ENCODE data around the gene METTL24. TPM values are rescaled to one million over a fixed set of nuclear protein-coding genes. Genes with fewer than 3 reads are reported as not detected.

METTL24 gene
- total RNA-seq, 4 donors from 2014 or later: 2.6 to 12.6 (median 4.0) TPM

DNA sequence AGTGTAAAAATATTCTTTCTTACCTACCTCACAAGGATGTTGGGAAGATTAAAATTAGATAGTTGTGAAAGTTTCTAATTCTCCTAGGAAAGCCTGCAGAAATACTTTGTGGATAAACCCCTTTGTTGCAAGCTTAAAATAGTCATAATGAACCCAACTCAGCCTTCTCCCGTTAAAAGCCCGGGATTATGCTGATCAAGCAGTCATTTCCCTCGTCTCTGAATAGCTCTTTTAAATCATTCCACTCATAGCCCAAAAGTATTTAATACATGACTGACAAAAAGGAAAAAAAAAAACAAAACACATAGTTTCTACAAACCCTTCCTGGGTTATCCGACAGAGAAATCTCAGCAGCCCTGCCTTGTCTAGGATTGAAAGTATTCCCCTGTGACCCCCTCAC, 10.9 kb upstream of the METTL24 start:
- TF ChIP-seq, protein P1, sequence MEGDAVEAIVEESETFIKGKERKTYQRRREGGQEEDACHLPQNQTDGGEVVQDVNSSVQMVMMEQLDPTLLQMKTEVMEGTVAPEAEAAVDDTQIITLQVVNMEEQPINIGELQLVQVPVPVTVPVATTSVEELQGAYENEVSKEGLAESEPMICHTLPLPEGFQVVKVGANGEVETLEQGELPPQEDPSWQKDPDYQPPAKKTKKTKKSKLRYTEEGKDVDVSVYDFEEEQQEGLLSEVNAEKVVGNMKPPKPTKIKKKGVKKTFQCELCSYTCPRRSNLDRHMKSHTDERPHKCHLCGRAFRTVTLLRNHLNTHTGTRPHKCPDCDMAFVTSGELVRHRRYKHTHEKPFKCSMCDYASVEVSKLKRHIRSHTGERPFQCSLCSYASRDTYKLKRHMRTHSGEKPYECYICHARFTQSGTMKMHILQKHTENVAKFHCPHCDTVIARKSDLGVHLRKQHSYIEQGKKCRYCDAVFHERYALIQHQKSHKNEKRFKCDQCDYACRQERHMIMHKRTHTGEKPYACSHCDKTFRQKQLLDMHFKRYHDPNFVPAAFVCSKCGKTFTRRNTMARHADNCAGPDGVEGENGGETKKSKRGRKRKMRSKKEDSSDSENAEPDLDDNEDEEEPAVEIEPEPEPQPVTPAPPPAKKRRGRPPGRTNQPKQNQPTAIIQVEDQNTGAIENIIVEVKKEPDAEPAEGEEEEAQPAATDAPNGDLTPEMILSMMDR (IDR thresholded peaks at IDR 0.05): no peak
- no peak for TF ChIP-seq POLR2A (IDR thresholded peaks at IDR 0.05)
- Histone ChIP-seq H3K36me3 (no peaks in the 10 kb centered on the region), H3K27ac (no peak overlapping the region), H3K4me1 (no peaks in the 10 kb centered on the region), H3K4me3 (replicated peaks in 1 of 3) (no peak overlapping the region), H3K9me3 (no peaks in the 10 kb centered on the region), H3K27me3 (no peaks in the 10 kb centered on the region)
- intact Hi-C loops (cut with DNase I): no loop called here
- WGBS, 2 donors: 39 to 43% methylated on average over 4 of the region's 4 CpGs
- DNase-seq: no peak

DNA sequence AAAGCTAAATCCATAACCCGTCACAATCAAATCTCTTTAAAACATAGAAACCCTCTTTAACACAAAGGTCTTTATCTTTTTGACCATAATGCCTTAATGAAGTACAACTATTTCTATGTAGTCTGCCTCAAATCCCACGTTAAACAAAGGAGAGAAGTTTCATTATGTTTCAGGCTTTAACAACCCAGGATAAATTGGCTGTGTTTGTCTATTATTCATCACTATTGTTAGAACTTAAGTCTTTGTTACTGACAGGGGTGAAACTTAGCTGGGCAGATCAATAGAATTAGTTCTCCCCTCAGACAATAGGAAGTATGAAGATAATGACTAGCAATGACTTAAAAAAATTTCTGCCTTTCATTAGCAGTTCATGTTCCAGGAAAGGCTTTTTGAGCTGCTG, 10.1 kb upstream of the METTL24 start:
- intact Hi-C loops (cut with DNase I): no loop called here

DNA sequence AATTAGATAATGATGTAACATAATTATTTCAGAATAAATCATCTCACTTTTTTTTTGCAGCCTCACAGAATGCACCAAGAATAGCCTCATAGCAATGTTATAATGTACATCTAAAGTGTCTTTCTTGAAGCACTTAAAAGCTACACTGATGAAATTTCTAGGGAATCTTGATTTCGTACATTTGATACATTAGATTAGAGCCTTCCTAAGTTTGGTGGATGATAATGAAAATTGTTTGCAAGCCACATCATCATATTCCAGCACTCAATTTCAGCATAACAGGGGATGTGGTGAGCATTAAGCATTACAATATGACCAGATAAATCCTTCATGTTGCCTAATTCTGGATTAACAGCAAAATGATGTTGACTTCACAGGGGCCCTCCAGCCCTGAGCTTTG, 9.7 kb upstream of the METTL24 start:
- WGBS, 2 donors: 91 to 100% methylated on average over 1 of the region's 1 CpG
- TF ChIP-seq POLR2A (IDR thresholded peaks at IDR 0.05): no peak
- TF ChIP-seq, protein P1 (IDR thresholded peaks at IDR 0.05): no peak
- Histone ChIP-seq H3K4me1 (no peaks in the 10 kb centered on the region), H3K27me3 (no peaks in the 10 kb centered on the region), H3K9me3 (no peaks in the 10 kb centered on the region), H3K4me3 (replicated peaks in 1 of 3) (no peak overlapping the region), H3K36me3 (no peaks in the 10 kb centered on the region), H3K27ac (no peak overlapping the region)
- DNase-seq: no peak
- intact Hi-C loops (cut with DNase I): no loop called here

More for the DNA sequence above, 10.1 kb upstream of the METTL24 start:
- no peaks in the 10 kb centered on the region for H3K27me3 ChIP-seq
- H3K9me3 ChIP-seq: no peaks in the 10 kb centered on the region
- DNase-seq: no peak
- no peaks in the 10 kb centered on the region for H3K4me1 ChIP-seq
- H3K27ac ChIP-seq: no peak overlapping the region
- no peaks in the 10 kb centered on the region for H3K36me3 ChIP-seq
- TF ChIP-seq, protein P1 (IDR thresholded peaks at IDR 0.05): no peak
- 68 to 75% methylated on average over 2 of the region's 2 CpGs for WGBS, 2 donors
- no peak overlapping the region for H3K4me3 ChIP-seq (replicated peaks in 1 of 3)

DNA sequence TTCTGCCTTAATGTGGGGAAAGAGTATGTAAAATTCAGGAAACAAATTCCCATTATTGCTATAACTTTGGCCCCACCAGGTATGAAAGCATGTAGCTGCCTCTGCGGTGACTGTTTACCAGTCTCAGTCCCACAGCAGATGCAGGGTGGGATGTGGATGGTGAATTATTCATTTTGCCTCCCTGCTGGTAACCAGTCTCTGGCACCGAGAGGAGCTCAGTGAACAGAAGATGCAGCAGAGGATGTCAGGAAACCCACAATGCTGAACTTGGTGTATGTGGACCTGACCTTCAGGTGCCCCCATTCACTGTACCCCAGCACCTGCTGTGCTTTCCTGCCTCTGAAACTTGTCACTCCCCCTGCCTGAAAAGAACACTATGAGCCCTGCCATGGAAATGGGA, 8.8 kb upstream of the METTL24 start:
- WGBS, 2 donors: 82 to 94% methylated on average over 2 of the region's 2 CpGs
- no peaks in the 10 kb centered on the region for H3K9me3 ChIP-seq
- no peak for DNase-seq
- no peaks in the 10 kb centered on the region for H3K36me3 ChIP-seq
- H3K27me3 ChIP-seq: no peaks in the 10 kb centered on the region
- no peak overlapping the region for H3K4me3 ChIP-seq (replicated peaks in 1 of 3)
- TF ChIP-seq POLR2A (IDR thresholded peaks at IDR 0.05): no peak
- TF ChIP-seq, protein P1 (IDR thresholded peaks at IDR 0.05): no peak
- H3K4me1 ChIP-seq: no peaks in the 10 kb centered on the region
- H3K27ac ChIP-seq: no peak overlapping the region
- intact Hi-C loops (cut with DNase I): no loop called here

DNA sequence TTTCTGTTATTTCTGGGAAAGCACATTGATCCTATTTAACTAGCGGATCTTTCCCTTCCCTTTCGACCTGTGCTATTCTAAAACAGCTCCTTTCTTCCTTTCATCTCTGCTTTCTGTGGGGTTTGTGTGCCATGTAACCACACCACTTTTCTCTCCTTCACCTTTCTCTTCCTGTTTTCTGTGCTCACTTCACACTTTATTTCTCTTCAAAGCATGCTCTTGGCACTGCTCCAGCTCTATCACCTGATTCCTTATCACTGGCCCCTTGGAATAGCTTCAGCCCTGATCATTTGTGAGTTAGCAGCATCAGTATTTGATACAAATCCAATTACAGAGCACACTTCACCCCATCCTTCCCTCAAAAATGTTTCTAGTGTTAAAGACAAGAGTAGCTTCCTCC, 8.1 kb upstream of the METTL24 start:
- no peak overlapping the region for H3K4me3 ChIP-seq (replicated peaks in 1 of 3)
- 82 to 88% methylated on average over 2 of the region's 2 CpGs for WGBS, 2 donors
- TF ChIP-seq POLR2A (IDR thresholded peaks at IDR 0.05): no peak
- TF ChIP-seq, protein P1 (IDR thresholded peaks at IDR 0.05): no peak
- no peaks in the 10 kb centered on the region for H3K4me1 ChIP-seq
- DNase-seq: no peak
- no peaks in the 10 kb centered on the region for H3K36me3 ChIP-seq
- no peak overlapping the region for H3K27ac ChIP-seq
- no peaks in the 10 kb centered on the region for H3K27me3 ChIP-seq
- intact Hi-C loops (cut with DNase I): no loop called here
- no peaks in the 10 kb centered on the region for H3K9me3 ChIP-seq
